HPDE6-E6E7 (cell line): ENCODE results near the gene DYNLRB1.
"Not testable (repeated sequence)": the region's sequence is repeated elsewhere in the genome, so short reads cannot be mapped to it uniquely, and the experiment has no call there.

ENCODE experiments used
- DNase-seq: peaks from one replicate; pipeline ENCODE4 v3.0.0; 2011; ENCODE audit warnings: missing footprints; ENCODE audit errors: extremely low spot score

Gene DYNLRB1

DNA sequence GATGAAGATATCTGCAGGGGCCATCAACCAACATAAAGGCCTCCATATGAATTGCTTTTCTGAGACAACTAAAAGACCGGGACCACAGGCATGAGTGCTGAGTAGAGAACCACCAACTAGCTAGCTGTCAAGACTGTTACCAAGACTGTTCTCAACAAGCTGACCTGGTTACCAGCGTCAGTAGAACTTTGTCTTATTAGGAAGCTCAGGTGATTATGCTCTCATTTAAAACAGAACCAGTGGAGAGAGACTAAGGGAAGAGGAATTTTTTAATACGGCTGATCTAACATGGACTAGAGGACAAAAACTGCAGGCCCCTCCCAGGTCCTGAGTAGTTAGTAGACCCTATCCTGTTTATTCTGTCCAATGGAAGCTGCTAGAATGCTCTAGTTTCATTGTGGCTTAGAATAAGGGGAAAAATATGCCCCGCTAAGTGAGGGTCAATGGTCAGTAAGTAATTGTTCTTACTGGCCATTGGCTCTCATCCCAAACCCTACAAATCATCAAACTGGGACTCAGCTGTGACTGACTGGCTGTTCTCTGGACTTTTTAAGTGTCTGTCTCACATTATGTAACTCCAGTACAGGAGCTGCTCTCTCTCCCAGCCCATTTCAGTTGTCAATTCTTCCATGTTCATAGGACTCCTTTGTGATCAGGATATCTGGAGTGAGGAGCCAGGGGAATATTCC lies 3.8 kb upstream of the DYNLRB1 start:
- no peak for DNase-seq

DNA sequence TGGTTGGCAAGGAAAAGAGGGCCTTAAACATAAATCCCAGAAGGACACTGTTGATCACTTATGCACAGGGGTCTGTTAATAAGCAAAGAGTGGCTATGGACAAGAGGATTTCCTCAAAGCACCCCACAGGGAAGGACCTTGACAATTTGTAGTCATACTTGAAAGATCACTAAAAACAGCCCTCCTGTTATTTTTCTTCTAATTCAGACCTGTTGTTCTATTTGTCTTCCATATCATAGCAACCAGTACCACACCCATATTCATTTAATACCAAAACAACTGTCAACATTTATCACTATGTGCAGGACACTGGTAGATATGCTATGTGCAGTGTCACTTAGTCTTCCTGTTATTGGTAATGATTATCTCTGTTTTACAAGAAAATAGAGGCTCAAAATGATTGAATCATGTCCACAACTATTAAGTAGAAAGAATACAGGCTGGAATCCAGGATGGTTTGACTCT lies 3.2 kb upstream of the DYNLRB1 start:
- no peak for DNase-seq

- DNase-seq: not testable (repeated sequence)
These were observed 2.2 kb upstream of the DYNLRB1 start for GRCh38 chr20:34514034-34514433.

DNA sequence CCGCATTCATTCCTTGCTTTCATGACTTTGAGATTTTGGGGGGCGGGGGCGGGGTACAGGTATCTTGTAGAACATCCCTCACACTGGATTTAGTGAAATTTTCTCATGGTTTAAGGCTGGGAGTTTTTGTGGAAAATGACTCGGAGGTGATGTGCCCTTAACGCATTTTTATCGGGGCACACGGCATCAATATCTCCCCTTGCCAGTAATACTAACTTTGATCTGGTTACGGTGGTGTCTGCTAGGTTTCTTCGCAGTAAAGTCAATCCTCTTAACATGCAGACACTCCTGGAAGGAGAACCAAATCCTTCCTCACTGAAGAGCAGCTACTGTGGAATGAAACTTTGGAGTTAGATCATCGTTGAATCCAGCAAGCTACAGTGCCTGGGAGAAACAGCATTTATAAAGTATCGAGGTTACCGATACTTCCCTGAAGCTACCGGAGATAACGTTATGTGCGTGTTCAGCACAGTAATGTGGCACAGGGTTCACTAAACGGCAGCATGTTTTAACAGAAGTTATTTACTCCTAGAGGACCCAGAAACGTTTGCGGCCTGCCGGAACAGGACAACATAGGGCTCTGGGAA lies 1.2 kb upstream of the DYNLRB1 start:
- no peak for DNase-seq

DNA sequence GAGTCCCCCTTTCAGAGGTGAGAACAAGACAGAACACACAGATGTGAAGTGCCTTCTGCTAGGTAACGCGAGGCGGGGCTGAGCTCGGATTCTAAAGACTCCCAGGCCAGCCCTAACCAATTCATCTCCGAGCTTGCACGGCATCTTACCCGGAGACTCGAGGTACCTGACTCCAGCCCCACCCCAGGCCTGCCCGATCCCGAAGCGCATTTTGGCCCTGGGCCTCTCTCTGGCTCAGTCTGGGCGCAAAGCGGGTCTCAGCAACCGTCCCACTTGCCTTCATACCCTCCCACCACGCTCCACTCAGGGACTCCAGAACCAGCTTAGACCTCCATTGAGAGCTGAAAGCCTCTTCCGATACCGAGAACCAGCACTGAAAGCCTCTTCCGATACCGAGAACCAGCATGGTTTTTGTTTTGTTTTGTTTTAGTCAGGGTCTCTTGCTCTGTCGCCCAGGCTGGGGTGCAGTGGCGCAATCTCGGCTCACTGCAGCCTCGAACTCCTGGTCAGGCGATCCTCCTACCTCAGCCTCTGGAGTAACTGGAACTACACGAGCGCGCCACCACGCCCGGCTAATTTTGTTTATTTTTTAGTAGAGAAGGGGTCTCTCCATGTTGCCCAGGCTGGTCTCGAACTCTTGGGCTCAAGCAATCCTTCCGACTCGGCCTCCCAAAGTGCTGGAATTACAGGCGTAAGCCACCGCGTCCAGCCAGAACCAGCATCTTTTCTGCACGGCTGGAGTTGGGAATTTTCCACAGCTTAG lies 557 bp upstream of the DYNLRB1 start:
- peak; percentile 95 for DNase-seq

- DNase-seq: no peak
These were observed 888 bp downstream of the DYNLRB1 start for GRCh38 chr20:34517114-34517505.

DNA sequence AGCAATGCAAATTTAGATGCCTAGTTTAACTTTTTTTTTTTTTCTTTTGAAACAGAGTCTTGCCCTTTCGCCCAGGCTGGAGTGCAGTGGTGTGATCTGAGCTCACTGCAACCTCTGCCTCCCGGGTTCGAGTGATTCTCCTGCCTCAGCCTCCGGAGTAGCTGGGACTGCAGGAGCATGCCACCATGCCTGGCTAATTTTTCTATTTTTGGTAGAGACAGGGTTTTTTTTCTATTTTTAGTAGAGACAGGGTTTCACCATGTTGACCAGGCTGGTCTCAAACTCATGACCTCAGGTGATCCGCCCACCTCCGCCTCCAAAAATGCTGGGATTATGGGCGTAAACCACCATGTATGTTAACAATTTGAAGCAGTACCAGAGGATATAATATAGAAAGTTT lies 2.6 kb downstream of the DYNLRB1 start:
- not testable (repeated sequence) for DNase-seq

- DNase-seq: not testable (repeated sequence)
These were observed 3.6 kb downstream of the DYNLRB1 start for GRCh38 chr20:34519841-34520240.

GRCh38 chr20:34522969-34523871 lies 7.0 kb downstream of the DYNLRB1 start:
- peak; percentile 55 for DNase-seq

DNA sequence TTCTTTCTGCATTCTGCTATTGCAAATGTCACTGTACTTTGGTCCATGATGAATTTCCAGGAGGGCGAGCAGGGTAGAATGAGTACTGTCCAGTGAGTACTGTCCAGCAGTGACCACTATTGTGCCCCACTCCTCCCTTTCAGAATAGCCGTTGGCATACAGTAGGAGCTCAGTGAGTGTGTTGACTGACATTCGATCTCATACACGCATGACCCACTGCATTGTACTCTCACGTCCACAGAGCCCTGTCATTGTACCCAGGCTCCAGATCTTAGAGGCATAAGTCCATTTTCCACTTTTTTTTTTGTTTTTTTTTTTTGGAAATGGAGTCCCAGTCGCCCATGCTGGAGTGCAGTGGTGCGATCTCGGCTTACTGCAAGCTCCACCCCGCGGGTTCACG lies 8.2 kb downstream of the DYNLRB1 start:
- no peak for DNase-seq

DNA sequence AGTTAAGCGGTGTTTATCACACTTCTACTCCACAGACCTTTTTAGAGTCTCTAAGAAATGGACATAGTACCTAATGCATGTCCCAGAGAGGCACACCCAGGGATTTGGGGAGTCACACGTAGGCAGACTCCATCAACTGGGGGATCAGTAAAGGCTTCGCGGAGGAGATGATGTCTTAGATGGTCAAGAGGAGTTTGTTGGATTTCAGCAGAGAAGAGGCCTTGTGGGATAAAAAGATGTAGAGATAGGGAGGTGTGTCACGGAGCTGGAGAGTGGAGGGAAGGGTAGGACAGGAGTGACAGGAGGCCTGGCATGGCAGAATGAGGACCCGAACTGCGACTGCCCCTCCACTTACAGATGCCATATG lies 9.1 kb downstream of the DYNLRB1 start:
- DNase-seq: no peak

GRCh38 chr20:34525709-34526416 lies 9.6 kb downstream of the DYNLRB1 start:
- peak; percentile 100 for DNase-seq

DNA sequence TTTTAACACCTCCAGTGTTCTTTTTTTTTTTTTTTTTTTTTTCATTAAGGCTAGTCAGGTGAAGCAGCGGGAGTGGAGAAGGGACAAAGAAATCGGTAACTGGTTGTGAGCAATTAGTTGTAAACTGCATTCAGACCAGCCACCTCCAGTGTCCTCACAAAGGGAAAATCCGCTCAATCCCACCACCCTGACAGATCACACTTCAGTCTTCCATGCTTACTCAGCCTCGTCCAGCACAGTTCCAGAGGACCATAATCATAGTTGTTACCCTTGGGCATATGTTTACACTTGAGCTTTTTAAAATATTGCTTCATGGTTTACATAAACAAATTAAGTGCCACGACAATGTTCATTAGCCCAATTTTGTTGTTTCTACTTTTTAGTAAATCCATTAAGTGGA lies 10.2 kb downstream of the DYNLRB1 start:
- DNase-seq: no peak

GRCh38 chr20:34527016-34527415 lies 10.8 kb downstream of the DYNLRB1 start:
- no peak for DNase-seq

- no peak for DNase-seq
These were observed 12.7 kb downstream of the DYNLRB1 start for GRCh38 chr20:34528921-34529297.

DNA sequence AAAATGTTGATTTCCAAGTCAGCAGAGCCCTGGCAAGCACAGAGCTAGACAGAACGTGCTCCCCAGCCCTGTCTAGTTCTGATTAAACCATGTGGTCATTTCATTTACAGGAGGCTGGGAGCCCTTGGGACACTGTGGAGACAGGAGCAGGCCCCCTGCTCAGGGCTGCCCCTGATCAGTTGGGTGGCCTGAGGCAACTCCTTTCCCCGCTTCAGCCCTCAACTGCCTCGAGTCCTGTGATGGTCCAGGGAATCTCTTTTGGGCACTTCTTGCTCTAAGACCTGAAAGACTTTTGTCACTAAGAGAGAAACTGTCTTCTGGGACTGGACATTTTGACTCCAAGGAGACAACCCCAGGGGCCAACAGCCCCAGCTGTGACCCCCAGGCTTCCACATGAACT lies 13.5 kb downstream of the DYNLRB1 start:
- DNase-seq: no peak

GRCh38 chr20:34530342-34530741 lies 14.1 kb downstream of the DYNLRB1 start:
- DNase-seq: no peak

- DNase-seq: no peak
These were observed 15.5 kb downstream of the DYNLRB1 start for GRCh38 chr20:34531608-34532265.

GRCh38 chr20:34532320-34532719 lies 16.1 kb downstream of the DYNLRB1 start:
- no peak for DNase-seq

DNA sequence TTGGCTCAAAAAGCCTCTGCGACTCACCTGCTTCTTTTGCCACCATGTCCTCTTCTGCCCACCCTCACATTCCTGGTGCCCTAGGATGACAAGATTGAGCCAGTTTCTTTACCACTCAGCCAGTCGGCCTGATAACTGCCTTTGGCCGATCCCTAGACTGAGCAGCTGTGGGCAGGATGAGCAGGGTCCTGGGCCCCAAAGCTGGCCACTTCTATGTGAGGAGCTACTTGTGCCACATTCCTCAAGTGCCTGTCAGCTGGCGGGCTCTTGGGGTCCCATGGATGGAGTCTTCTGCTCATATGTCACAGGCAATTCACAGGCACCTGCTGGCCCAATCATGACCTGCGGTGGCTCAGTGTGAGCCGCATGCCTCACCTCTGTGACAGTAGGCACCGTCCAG lies 16.5 kb downstream of the DYNLRB1 start:
- no peak for DNase-seq
